Fibroblast of upper back skin (primary cell): ENCODE results near the gene MRE11.
A peak's percentile ranks its signal among the peaks of the same experiment; 100 is the strongest.

Experiments
- DNase-seq: peaks from one replicate; pipeline ENCODE4 v3.0.0-alpha.2; 2013

Gene MRE11

GRCh38 chr11:94504689-94505293, 11.1 kb upstream of the MRE11 start:
- DNase-seq, result peak; percentile 68

GRCh38 chr11:94501522-94501921, 7.9 kb upstream of the MRE11 start:
- no peak for DNase-seq

GRCh38 chr11:94500181-94500580, 6.5 kb upstream of the MRE11 start:
- no peak for DNase-seq

- no peak for DNase-seq
Measured at GRCh38 chr11:94494126-94494680, 559 bp upstream of the MRE11 start.

- DNase-seq, result no peak
Measured at GRCh38 chr11:94486068-94486467, 7.6 kb downstream of the MRE11 start.

GRCh38 chr11:94481342-94481741, 12.3 kb downstream of the MRE11 start:
- no peak for DNase-seq

- no peak for DNase-seq
Measured at GRCh38 chr11:94477624-94478023, 16.0 kb downstream of the MRE11 start.

- DNase-seq, result peak; percentile 43
Measured at GRCh38 chr11:94472916-94473799, 20.5 kb downstream of the MRE11 start.

- DNase-seq, result no peak
Measured at GRCh38 chr11:94469416-94469815, 24.2 kb downstream of the MRE11 start.

- no peak for DNase-seq
Measured at GRCh38 chr11:94459576-94459975, 34.1 kb downstream of the MRE11 start.

- peak; percentile 1 for DNase-seq
Measured at GRCh38 chr11:94457118-94458029, 36.3 kb downstream of the MRE11 start.

- DNase-seq, result no peak
Measured at GRCh38 chr11:94455861-94456260, 37.8 kb downstream of the MRE11 start.

GRCh38 chr11:94454301-94454700, 39.3 kb downstream of the MRE11 start:
- no peak for DNase-seq

GRCh38 chr11:94452988-94453387, 40.7 kb downstream of the MRE11 start:
- no peak for DNase-seq

GRCh38 chr11:94450048-94450447, 43.6 kb downstream of the MRE11 start:
- DNase-seq, result peak; percentile 20

GRCh38 chr11:94449437-94449836, 44.2 kb downstream of the MRE11 start:
- DNase-seq, result peak; percentile 44

GRCh38 chr11:94449029-94449428, 44.6 kb downstream of the MRE11 start:
- DNase-seq, result no peak

GRCh38 chr11:94447149-94447548, 46.5 kb downstream of the MRE11 start:
- no peak for DNase-seq

- no peak for DNase-seq
Measured at GRCh38 chr11:94445641-94446040, 48.0 kb downstream of the MRE11 start.

GRCh38 chr11:94433049-94433448, 60.6 kb downstream of the MRE11 start:
- DNase-seq, result no peak

- DNase-seq, result peak; percentile 33
Measured at GRCh38 chr11:94424662-94425061, 69.0 kb downstream of the MRE11 start.

- no peak for DNase-seq
Measured at GRCh38 chr11:94424011-94424410, 69.6 kb downstream of the MRE11 start.

- DNase-seq, result no peak
Measured at GRCh38 chr11:94423507-94423906, 70.1 kb downstream of the MRE11 start.
